Superior temporal gyrus (tissue), 1 donor: ENCODE data around the gene SERPINA4.
"Not testable (repeated sequence)": the region's sequence is repeated elsewhere in the genome, so short reads cannot be mapped to it uniquely, and the experiment has no call there.

Source experiments
- DNase-seq: peaks from one replicate; pipeline ENCODE4 v3.0.0-alpha.2; 2016; ENCODE audit errors: extremely low spot score

SERPINA4 gene

GRCh38 chr14:94592457-94592856, 31.2 kb downstream of the SERPINA4 start:
- DNase-seq: no peak

DNA sequence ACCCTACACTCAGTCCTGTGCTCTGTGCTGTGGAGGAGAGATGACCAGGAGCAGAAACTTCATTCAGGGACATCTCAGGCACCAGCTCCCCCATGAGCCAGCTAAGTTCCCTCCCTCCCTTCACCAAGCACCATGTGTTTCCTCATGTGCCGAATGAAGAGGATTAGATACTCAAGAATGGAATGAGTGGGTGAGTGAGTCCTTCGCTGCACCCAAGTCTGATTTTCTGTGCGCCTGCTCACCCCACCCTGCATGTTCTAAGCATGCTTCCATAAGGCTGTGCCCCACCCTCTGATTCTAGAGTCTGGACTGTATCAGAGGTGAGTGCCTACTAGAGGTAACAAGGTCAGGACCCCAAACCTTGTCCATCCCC, 32.1 kb downstream of the SERPINA4 start:
- no peak for DNase-seq

- no peak for DNase-seq
Measured at GRCh38 chr14:94593749-94594431, 32.6 kb downstream of the SERPINA4 start.

DNA sequence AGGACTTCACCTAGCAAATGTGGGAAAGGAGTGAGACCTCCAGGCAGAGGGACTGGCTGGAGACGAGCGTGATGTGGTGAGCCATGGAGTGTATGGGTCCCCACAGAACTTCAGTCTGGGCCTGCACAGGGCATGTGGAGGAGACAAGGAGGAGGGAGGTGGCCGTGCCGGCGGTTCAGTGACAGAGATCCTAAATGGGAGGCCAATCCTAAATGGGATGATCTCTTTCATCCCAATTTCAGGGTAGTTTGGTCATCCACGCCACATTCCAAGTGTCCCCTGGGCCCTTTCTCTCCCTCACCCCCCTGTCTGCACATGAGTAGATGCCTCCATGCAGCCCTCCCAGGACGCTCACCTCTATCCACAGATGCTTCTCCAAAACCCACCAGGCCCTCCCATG, 33.2 kb downstream of the SERPINA4 start:
- DNase-seq: no peak

DNA sequence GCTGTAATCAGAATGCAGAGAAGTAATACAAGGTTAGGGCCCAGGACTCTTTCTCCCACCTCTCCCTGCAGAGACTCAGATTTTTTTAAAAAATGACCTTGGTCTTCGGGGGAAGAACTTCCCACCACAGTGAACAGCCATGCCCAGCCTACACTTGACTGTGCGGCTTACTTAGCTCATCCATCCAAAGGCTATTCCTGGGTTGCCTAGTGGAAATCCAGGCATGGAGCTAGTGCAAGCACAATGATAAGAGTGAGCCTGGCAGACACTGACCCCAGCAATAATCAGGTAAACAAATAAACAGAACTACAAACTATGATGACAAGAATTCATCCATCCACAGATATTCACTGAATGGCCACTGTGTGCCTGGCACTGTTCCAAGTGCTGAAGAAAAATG, 34.7 kb downstream of the SERPINA4 start:
- DNase-seq: no peak

GRCh38 chr14:94596361-94596760, 35.1 kb downstream of the SERPINA4 start:
- DNase-seq: no peak

GRCh38 chr14:94597788-94598187, 36.5 kb downstream of the SERPINA4 start:
- DNase-seq: no peak

DNA sequence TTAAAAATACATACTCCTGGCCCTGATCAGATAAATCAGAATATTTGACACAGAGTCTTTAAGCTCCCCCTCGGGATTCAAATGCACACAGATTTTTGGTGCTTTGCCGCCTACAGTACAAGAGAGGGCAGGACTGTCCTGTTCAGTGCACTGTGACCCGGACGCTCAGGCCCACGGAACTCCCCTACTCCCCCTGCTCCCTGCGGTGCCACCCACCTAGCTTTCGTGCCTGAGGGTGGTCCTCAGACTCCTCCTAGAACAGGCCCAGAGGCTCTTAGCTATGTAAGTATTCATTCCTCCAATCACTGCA, 37.2 kb downstream of the SERPINA4 start:
- no peak for DNase-seq

DNA sequence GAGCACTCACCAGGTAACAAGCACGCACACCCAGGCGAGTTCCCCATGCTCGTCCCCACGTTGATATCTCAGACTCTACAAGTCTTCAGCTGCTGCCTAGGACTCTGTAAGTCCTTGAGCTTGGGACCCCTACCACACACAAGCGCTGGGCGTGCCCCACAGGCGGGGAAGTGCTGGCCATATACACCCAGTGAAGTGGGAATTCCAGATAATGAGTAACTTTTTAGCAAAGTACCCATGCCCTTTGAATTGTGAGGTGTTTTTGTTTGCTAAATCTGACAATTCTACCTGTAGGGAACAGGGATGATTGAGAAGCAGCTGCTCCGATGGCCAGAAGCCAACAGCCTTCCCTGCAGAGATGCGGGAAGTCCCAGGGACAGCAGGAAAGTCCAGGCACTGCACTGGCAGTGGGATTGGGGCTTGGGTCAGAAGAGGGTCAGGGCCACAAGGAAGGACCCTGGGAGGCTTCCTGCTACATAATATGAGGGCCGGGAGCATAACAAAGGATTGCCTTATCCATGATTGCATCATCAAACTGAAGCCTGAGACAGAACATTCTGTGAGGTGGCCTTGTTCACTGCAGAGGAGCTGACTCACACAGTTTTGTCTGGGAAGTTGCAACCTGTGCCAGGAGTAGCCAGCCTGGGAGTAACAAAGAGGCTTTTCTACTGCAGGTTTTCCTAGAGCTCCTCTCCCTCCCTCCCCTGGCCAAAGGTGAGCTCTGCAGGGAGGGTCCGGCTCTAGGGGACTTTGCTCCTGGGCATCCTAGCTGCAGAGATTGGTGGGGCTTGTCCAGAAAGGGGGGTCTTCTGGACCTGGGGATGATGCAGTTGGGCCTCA, 37.8 kb downstream of the SERPINA4 start:
- peak; percentile 91 for DNase-seq

DNA sequence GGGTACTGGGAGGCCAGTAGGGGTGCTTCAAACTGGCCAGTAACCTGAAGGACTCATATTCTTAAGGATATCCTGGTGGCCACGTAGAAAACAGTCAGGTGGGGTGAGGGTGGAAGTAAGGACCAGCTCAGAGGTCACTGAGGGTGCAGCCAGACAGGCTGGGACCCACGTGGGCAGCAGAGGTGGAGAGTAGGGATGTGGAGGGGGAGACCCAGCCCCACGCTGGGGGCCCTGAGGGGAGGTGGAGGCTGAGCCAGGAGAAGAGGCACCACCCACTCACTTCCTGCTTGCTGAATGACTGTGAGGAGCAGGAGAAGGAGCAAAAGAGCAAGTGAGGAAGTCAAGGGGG, 38.4 kb downstream of the SERPINA4 start:
- no peak for DNase-seq

DNA sequence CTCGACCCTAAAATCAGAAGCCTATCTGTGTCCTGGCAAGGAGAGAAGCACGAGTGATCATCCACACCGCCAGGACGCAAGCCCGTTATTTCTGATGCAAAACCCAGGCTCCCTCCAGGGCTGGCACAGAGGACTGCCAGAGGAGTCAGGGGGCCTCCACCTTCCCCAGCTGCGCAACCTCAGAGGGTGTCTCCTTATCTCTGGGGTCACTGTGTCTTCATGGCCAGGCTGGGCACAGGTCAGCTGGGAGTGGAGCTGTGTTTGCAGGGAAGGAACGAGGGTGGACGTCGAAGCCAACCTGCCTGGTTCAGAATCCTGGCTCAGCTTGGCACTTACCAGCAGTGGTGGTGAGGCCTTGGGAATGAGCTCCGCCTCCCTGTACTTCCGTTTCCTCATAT, 38.9 kb downstream of the SERPINA4 start:
- no peak for DNase-seq

DNA sequence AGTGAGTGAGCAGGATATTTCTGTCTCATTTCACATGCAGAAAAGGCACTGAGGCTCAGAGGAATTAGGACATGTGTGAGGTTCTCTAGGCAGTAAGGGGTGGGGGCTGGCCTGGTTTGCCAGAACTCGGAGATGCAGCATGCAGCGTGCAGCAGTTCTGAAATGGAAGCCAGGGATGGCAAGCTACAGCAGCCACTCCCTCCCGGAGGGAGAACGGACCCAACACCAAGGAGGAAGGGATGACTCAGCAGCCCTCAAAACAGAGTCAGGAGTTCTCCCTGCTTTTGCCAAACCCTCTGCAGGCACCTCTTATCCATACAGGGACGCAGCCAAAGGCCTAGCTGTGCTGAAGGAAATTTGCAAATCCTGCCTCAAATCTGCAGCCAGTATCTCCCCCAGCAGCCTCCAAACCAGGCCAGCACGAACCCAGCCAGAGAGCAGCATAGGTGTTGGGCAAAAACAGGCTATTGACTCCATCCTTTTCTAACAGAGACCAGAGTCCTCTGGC, 40.7 kb downstream of the SERPINA4 start:
- DNase-seq: peak; percentile 71

DNA sequence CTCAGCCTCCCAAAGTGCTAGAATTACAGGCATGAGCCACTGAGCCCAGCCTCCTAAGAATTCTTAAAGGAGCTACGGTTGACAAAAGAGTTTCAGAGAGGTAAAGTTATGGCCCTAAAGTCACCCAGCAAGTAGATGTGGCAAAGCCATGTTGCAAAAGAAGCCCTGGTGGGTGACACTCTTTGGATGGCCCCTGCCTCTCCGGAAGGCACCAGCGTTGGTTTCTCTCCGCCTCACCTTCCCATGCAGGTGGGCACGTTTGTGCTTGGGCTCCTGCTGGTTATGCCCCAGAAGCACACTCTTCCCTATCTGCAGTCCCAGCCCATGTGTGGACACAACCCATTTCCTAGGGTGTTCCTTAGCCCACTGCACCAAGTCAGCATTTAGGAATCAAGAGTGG, 41.5 kb downstream of the SERPINA4 start:
- no peak for DNase-seq

DNA sequence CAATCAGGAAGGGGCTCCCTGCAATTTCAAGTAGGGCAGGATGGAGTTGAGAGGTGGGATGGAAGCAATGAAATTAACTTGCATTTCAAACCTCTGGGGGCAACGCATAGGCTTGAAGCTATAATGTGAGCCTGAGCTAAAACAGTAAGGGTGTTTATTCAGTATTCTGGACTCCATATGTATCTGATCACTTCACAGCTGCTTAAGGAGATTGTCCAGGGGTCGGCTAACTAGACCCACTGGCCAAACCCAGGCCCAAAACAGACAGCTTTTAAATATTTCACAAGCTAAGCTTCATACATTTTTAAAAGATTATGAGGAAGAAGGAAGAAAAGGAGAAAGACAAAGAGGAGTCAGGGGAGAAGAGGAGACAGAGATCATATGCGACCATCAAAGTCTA, 44.1 kb downstream of the SERPINA4 start:
- DNase-seq: no peak

DNA sequence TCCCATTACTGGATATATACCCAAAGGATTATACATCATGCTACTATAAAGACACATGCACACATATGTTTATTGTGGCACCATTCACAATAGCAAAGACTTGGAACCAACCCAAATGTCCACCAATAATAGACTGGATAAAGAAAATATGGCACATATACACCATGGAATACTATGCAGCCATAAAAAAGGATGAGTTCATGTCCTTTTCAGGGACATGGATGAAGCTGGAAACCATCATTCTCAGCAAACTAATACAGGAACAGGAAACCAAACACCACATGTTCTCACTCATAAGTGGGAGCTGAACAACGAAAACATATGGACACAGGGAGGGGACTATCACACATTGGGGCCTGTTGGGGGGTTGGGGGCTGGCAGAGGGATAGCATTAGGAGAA, 47.7 kb downstream of the SERPINA4 start:
- not testable (repeated sequence) for DNase-seq

GRCh38 chr14:94611179-94611578, 49.9 kb downstream of the SERPINA4 start:
- no peak for DNase-seq

- no peak for DNase-seq
Measured at GRCh38 chr14:94612174-94612573, 50.9 kb downstream of the SERPINA4 start, which contains the start of gene SERPINA3. Gene SERPINA3, plus strand, starts transcription at chr14:94612391. Its CDS starts 2,051 bp downstream, at chr14:94614442.

DNA sequence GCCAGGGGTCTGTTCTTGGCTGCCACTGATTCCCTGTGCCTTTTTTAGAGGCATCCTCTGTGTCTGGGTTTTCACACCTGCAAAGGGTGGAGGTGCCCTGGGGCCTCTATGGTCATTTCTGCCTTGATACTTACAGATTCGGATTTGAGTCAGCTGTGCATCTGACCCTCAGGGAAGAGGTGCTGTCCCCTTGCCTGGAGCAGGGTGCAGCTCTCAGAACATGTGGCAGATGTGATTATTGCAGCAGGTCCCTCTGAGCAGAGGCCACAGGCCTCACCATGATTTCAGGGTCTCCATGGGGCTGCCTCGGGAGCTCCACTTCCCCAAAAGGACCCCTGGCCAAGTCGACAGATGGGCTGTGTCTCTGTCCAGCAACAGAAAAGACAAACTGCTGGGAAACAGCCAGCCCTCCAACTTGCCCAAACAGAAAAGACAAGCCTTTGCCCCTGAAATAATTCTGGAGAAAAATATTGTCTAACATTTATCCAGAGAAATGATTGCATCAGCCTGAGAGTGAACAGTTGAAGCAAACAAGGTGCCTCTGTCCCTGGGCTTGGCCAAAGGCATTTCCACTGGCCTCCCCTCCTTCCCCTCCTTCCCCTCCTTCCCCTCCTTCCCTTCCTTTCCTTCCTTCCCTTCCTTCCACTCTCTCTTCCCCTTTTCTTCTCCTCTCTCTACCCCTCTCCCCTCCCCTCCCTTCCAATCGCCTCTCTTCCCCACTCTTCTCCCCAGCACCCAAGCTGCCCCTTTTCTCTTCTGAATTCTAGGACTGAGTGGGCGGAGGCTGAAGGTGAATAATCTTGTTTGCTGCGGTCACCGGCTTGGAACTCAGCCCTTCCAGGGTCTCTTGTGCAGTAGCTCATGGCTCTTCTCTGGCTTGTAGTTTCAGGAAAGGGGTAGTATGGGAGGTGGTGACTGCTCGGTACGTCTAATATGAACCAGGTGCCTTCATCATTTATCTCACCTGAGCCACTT, 51.6 kb downstream of the SERPINA4 start:
- DNase-seq: no peak

DNA sequence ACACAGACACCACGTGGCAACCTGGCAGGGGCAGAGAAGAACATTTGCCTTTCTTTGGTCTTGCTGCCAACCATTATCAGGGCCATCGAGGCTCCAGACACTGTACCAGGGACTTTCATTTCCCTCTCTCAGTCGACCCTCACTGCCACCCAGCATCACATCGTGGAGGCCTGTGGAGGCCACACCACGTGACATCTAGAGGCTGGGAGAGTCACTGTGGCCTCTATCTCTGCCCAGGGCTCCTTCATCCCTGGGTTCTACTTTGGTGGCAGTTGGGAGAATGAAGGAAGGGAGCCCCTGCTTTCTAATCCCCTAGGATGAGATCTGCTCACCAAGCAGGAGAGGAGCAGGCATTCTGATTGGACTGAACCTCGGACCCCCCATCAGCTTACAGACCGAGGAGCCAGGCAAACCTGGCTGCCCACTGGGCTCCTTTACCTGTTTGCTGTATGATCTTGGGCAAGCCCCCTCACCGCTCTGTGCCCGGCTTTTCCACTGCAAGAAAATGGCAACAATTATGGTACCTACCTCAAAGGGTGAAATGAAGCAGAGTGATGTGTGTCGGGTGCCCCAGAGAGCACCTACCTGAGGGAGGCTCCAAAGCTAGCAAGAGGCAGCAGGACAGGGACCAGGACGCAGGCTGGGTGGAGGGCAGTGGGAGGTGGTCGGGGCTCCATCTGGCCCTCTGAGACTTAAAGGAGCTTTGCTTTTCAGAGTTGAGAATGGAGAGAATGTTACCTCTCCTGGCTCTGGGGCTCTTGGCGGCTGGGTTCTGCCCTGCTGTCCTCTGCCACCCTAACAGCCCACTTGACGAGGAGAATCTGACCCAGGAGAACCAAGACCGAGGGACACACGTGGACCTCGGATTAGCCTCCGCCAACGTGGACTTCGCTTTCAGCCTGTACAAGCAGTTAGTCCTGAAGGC, 52.7 kb downstream of the SERPINA4 start:
- no peak for DNase-seq

DNA sequence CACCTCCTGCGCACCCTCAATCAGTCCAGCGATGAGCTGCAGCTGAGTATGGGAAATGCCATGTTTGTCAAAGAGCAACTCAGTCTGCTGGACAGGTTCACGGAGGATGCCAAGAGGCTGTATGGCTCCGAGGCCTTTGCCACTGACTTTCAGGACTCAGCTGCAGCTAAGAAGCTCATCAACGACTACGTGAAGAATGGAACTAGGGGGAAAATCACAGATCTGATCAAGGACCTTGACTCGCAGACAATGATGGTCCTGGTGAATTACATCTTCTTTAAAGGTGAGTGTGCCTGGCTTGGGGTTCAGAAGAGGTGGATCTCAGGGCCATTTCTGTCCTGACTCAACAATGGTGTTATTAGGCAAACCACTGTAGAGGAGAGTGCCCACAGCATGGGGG, 53.6 kb downstream of the SERPINA4 start:
- DNase-seq: no peak

- DNase-seq: no peak
Measured at GRCh38 chr14:94615254-94615653, 54.0 kb downstream of the SERPINA4 start.
